Prostate gland (tissue), 2 donors: ENCODE results near the gene CFDP1. TPM values are rescaled to one million over a fixed set of nuclear protein-coding genes. Genes with fewer than 3 reads are reported as not detected.
"Not testable (repeated sequence)": the region's sequence is repeated elsewhere in the genome, so short reads cannot be mapped to it uniquely, and the experiment has no call there.

ENCODE experiments used
- DNase-seq: peaks from one replicate; pipeline ENCODE4 v3.0.0-alpha.2; 2019; ENCODE audit warnings: low spot score
- H3K27ac ChIP-seq, 2 donors: fragments of 200-600 bp; sonication (generic); 2 replicates each; pipeline ENCODE4 v1.5.1; 2017 to 2019
- H3K27me3 ChIP-seq: fragments of 200-600 bp; sonication (generic); replicated peaks from 2 replicates; pipeline ENCODE4 v1.5.1; 2019; ENCODE audit not compliant: insufficient read depth
- H3K36me3 ChIP-seq, 2 donors: fragments of 200-600 bp; sonication (generic); 1 replicate in 1 of 2; 2 replicates in 1 of 2; pipeline versions ENCODE4 v1.5.1 to v1.8.1; 2017 to 2019
- H3K4me1 ChIP-seq: fragments of 200-600 bp; sonication (generic); replicated peaks from 2 replicates; pipeline ENCODE4 v1.5.1; 2019
- H3K4me3 ChIP-seq, 2 donors: fragments of 200-600 bp; sonication (generic); 2 replicates each; pipeline ENCODE4 v1.5.1; 2017 to 2019
- H3K9me3 ChIP-seq: fragments of 200-600 bp; sonication (generic); 2 replicates; pipeline ENCODE4 v1.5.1; 2017
- CTCF ChIP-seq, 4 experiments: fragments of 200-600 bp in 2 of 4; fragments of 450-650 bp in 2 of 4; sonication (generic) in 2 of 4; IDR thresholded peaks; 1 replicate in 3 of 4; 2 replicates in 1 of 4; pipeline ENCODE4 v1.5.1; 2016 to 2019; ENCODE audit warnings: antibody characterized with exemption in 4 of 4, mild to moderate bottlenecking in 2 of 4, moderate library complexity in 2 of 4
- POLR2A ChIP-seq: fragments of 450-650 bp; IDR thresholded peaks from one replicate; pipeline ENCODE4 v1.6.1; 2016; ENCODE audit warnings: antibody characterized with exemption, mild to moderate bottlenecking
- POLR2AphosphoS5 ChIP-seq: sonication (generic); formaldehyde crosslinking; IDR thresholded peaks from one replicate; pipeline ENCODE4 v1.6.1; 2017; ENCODE audit warnings: antibody characterized with exemption
- WGBS: methylation state at CpG from one replicate; pipeline ENCODE4 v1.1.5; 2018; 5-methylcytosine and 5-hydroxymethylcytosine counted together
- intact Hi-C: fragments of 100-400 bp; cut with DNase I; formaldehyde crosslinking; loops from one replicate; pipeline ENCODE4 v1.14.2; 2022
- total RNA-seq, 2 donors: library from RNA; depleted of rRNA; stranded (reverse); fragments of >200 nt; gene quantifications; one replicate each; pipeline ENCODE4 v1.1.0, GENCODE V29; 2016

The CFDP1 gene
- total RNA-seq, 2 donors from 2014 or later: 67.9 to 101 TPM

- WGBS: 95% methylated on average over 17 of the region's 17 CpGs
- Histone ChIP-seq H3K27me3 (no peaks in the 10 kb centered on the region), H3K27ac (no peak overlapping the region), H3K9me3 (no peaks in the 10 kb centered on the region), H3K4me3 (no peak overlapping the region), H3K4me1 (no peaks in the 10 kb centered on the region), H3K36me3 (no peaks in the 10 kb centered on the region)
- no peak for DNase-seq
- TF ChIP-seq CTCF (IDR thresholded peaks at IDR 0.05) (no peak), POLR2A (no peak), POLR2AphosphoS5 (no peak)
- intact Hi-C loops: loop anchor here (2.0 to 10.0 kb wide), 3 partner anchors 44 to 292 kb away; partner anchors contain the start of gene ADAT1
These were observed 39.9 kb upstream of the CFDP1 start for GRCh38 chr16:75472908-75473877.

- intact Hi-C loops: loop anchor here (2.0 to 10.0 kb wide), 3 partner anchors 45 to 293 kb away; partner anchors contain the start of gene ADAT1
- TF ChIP-seq POLR2AphosphoS5 (peak; percentile 61), CTCF (IDR thresholded peaks at IDR 0.05) (peak; percentile 25 to 81 (median 62)), POLR2A (no peak)
- Histone ChIP-seq H3K4me1 (no peaks in the 10 kb centered on the region), H3K36me3 (no peaks in the 10 kb centered on the region), H3K27me3 (no peaks in the 10 kb centered on the region), H3K27ac (no peak overlapping the region), H3K4me3 (no peak overlapping the region), H3K9me3 (no peaks in the 10 kb centered on the region)
- peak; percentile 67 for DNase-seq
- 15% methylated on average over 9 of the region's 10 CpGs for WGBS
These were observed 38.7 kb upstream of the CFDP1 start for GRCh38 chr16:75471723-75472633.

- Histone ChIP-seq H3K27ac (no peak overlapping the region), H3K4me1 (no peaks in the 10 kb centered on the region), H3K36me3 (no peaks in the 10 kb centered on the region), H3K9me3 (no peaks in the 10 kb centered on the region), H3K27me3 (no peaks in the 10 kb centered on the region), H3K4me3 (no peak overlapping the region)
- 96% methylated on average over 2 of the region's 2 CpGs for WGBS
- TF ChIP-seq POLR2AphosphoS5: no peak
- no peak for TF ChIP-seq POLR2A
- TF ChIP-seq CTCF (IDR thresholded peaks at IDR 0.05): no peak
- DNase-seq: no peak
- intact Hi-C loops: no loop called here
These were observed 33.5 kb upstream of the CFDP1 start for GRCh38 chr16:75466760-75467159.

- Histone ChIP-seq H3K27ac (peak within 1 kb of the TSS; percentile 96 to 98), H3K27me3 (no peaks in the 10 kb centered on the region), H3K4me1 (no peaks in the 10 kb centered on the region), H3K9me3 (no peaks in the 10 kb centered on the region), H3K36me3 (no peaks in the 10 kb centered on the region), H3K4me3 (peak within 1 kb of the TSS; percentile 85 to 92)
- intact Hi-C loops: loop anchor here (1.0 kb wide), 1 partner anchor 265 kb away; no protein-coding TSS in a partner anchor
- under 1% methylated on average over 79 of the region's 89 CpGs for WGBS
- DNase-seq: peak; percentile 99
- TF ChIP-seq CTCF (IDR thresholded peaks at IDR 0.05): peak; percentile 100
- peak; percentile 95 for TF ChIP-seq POLR2A
- peak; percentile 94 for TF ChIP-seq POLR2AphosphoS5
These were observed 31.0 kb upstream of the CFDP1 start, which contains the start of gene TMEM170A for GRCh38 chr16:75464122-75464918. Gene TMEM170A, minus strand, starts transcription at chr16:75464689. Its CDS starts 89 bp downstream, at chr16:75464600.

- Histone ChIP-seq H3K27ac (peak overlapping the region; percentile 96 to 98), H3K4me3 (peak overlapping the region; percentile 85 to 92)
- intact Hi-C loops: loop anchor here (1.0 to 2.0 kb wide), 2 partner anchors 29 to 264 kb away; no protein-coding TSS in a partner anchor
- not testable (repeated sequence) for H3K4me1 ChIP-seq, H3K36me3 ChIP-seq, DNase-seq, H3K9me3 ChIP-seq, H3K27me3 ChIP-seq
- 2% methylated on average over 39 of the region's 39 CpGs for WGBS
These were observed 30.3 kb upstream of the CFDP1 start for GRCh38 chr16:75463389-75464121.
